ENCODE measurements around the gene PDLIM1.

PDLIM1 gene

GRCh38 chr10:95279042-95279820, 11.6 kb downstream of the PDLIM1 start:
- in situ Hi-C loops (cut with MboI; ENCODE audit: low sequenced_read_pairs, unreplicated experiment): no loop called here
- TF ChIP-seq CTCF (IDR thresholded peaks at IDR 0.05; ENCODE audit: borderline replicate concordance, control extremely low read depth, extremely low read depth, insufficient read depth, missing control alignments): no peak
- DNase-seq (ENCODE audit: low spot score): no peak

GRCh38 chr10:95278061-95278988, 12.5 kb downstream of the PDLIM1 start:
- no peak for TF ChIP-seq CTCF (IDR thresholded peaks at IDR 0.05; ENCODE audit: borderline replicate concordance, control extremely low read depth, extremely low read depth, insufficient read depth, missing control alignments)
- DNase-seq (ENCODE audit: low spot score): no peak

GRCh38 chr10:95277614-95278013, 13.2 kb downstream of the PDLIM1 start:
- TF ChIP-seq CTCF (IDR thresholded peaks at IDR 0.05; ENCODE audit: borderline replicate concordance, control extremely low read depth, extremely low read depth, insufficient read depth, missing control alignments): no peak
- in situ Hi-C loops (cut with MboI; ENCODE audit: low sequenced_read_pairs, unreplicated experiment): no loop called here
- DNase-seq (ENCODE audit: low spot score): no peak

More at GRCh38 chr10:95278061-95278988, 12.5 kb downstream of the PDLIM1 start:
- in situ Hi-C loops (cut with MboI; ENCODE audit: low sequenced_read_pairs, unreplicated experiment): no loop called here

GRCh38 chr10:95277201-95277570, 13.6 kb downstream of the PDLIM1 start:
- in situ Hi-C loops (cut with MboI; ENCODE audit: low sequenced_read_pairs, unreplicated experiment): no loop called here
- DNase-seq (ENCODE audit: low spot score): no peak
- no peak for TF ChIP-seq CTCF (IDR thresholded peaks at IDR 0.05; ENCODE audit: borderline replicate concordance, control extremely low read depth, extremely low read depth, insufficient read depth, missing control alignments)

- DNase-seq (ENCODE audit: low spot score): no peak
- in situ Hi-C loops (cut with MboI; ENCODE audit: low sequenced_read_pairs, unreplicated experiment): no loop called here
- no peak for TF ChIP-seq CTCF (IDR thresholded peaks at IDR 0.05; ENCODE audit: borderline replicate concordance, control extremely low read depth, extremely low read depth, insufficient read depth, missing control alignments)
These were observed 14.2 kb downstream of the PDLIM1 start for GRCh38 chr10:95276367-95277200.
